Hair follicular keratinocyte (primary cell): ENCODE results near the gene CDR2. TPM values are rescaled to one million over a fixed set of nuclear protein-coding genes. Genes with fewer than 3 reads are reported as not detected.

ENCODE experiments used
- total RNA-seq: library from RNA; depleted of rRNA; stranded (reverse); fragments of >200 nt; gene quantifications from 2 replicates; pipeline ENCODE4 v1.2.3, GENCODE V29; 2015

CDR2 gene
- 21.8 and 25.1 TPM in 2 replicates for total RNA-seq

GRCh38 chr16:22374311-22375116 lies at the start of gene CDR2:
Gene CDR2 (minus strand): TSS chr16:22374619. CDS start chr16:22374309, 310 bp downstream.

GRCh38 chr16:22297114-22297870 lies 77.1 kb downstream of the CDR2 start, which contains the start of gene POLR3E:
Gene POLR3E (plus strand): TSS chr16:22297409. CDS start chr16:22302969, 5,560 bp downstream.

Other genes with a start within 250 kb of the CDR2 start
- not detected in 2 replicates for gene SDR42E2, start 212.1 kb downstream of the CDR2 start, total RNA-seq
- 7.7 and 10.6 TPM in 2 replicates for gene EEF2K, start 168.3 kb downstream of the CDR2 start, total RNA-seq
- gene POLR3E, start 77.2 kb downstream of the CDR2 start, total RNA-seq = 34.2 and 44.7 TPM in 2 replicates
- 11.6 and 17.5 TPM in 2 replicates for gene NPIPB5, start 136.3 kb upstream of the CDR2 start, total RNA-seq